Lower leg skin (tissue), 4 donors: Measurements from ENCODE around the gene NXF2B. TPM values are rescaled to one million over a fixed set of nuclear protein-coding genes. Genes with fewer than 3 reads are reported as not detected.
"Not testable (repeated sequence)": the region's sequence is repeated elsewhere in the genome, so short reads cannot be mapped to it uniquely, and the experiment has no call there.

ENCODE experiments used
- DNase-seq, 2 donors: peaks; one replicate each; pipeline ENCODE4 v3.0.0-alpha.2; 2019; ENCODE audit warnings: low spot score in 2 of 2
- H3K4me3 ChIP-seq: fragments of 200-600 bp; sonication (generic); 2 replicates; pipeline ENCODE4 v1.5.1; 2017; ENCODE audit warnings: mild to moderate bottlenecking, low read depth; ENCODE audit not compliant: poor library complexity, severe bottlenecking
- POLR2A ChIP-seq, 2 donors: fragments of 450-650 bp; IDR thresholded peaks; one replicate each; pipeline ENCODE4 v1.6.1; 2016 to 2017; ENCODE audit warnings: antibody characterized with exemption in 2 of 2, mild to moderate bottlenecking in 1 of 2, moderate library complexity in 1 of 2
- WGBS, 2 donors: methylation state at CpG; one replicate each; pipeline ENCODE4 v1.1.5; 2018; 5-methylcytosine and 5-hydroxymethylcytosine counted together
- intact Hi-C: fragments of 100-400 bp; cut with DNase I; formaldehyde crosslinking; loops from one replicate; pipeline ENCODE4 v1.15.0; 2023; ENCODE audit warnings: low total_unique reads
- total RNA-seq, 4 donors: library from RNA; depleted of rRNA; stranded (reverse); fragments of >200 nt; gene quantifications; one replicate each; pipeline ENCODE4 v1.1.0, GENCODE V29; 2016
- TF ChIP-seq, protein P1 (sequence below), 3 donors: fragments of 450-650 bp; IDR thresholded peaks; one replicate each; pipeline ENCODE4 v1.5.1; 2016; ENCODE audit warnings: antibody characterized with exemption in 3 of 3, mild to moderate bottlenecking in 3 of 3, moderate library complexity in 2 of 3

Gene NXF2B, protein sequence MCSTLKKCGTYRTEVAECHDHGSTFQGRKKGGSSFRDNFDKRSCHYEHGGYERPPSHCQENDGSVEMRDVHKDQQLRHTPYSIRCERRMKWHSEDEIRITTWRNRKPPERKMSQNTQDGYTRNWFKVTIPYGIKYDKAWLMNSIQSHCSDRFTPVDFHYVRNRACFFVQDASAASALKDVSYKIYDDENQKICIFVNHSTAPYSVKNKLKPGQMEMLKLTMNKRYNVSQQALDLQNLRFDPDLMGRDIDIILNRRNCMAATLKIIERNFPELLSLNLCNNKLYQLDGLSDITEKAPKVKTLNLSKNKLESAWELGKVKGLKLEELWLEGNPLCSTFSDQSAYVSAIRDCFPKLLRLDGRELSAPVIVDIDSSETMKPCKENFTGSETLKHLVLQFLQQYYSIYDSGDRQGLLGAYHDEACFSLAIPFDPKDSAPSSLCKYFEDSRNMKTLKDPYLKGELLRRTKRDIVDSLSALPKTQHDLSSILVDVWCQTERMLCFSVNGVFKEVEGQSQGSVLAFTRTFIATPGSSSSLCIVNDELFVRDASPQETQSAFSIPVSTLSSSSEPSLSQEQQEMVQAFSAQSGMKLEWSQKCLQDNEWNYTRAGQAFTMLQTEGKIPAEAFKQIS
- total RNA-seq = not detected

DNA sequence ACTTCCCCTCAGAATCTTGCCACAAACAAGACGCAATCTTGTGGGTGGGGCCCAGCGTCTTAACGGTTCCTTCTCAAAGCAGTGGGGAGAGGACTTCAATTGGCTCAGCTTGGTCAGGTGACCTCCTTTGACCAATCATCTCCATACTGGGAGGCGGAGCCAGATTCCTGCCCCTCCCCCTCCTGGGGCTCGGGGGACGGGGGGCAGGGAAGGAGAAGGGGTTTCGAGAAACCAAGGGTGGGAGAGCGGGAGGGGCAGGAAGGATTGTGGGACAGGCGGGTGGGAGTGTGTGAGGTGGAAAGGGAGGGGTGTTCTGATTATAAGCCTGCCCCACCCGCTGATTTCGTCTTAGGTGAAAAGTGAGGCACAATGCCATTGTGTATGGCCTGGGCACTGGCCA lies at the start of gene NXF2B:
TSS of gene NXF2B (minus strand) at position 101 of the 400 bp plus-strand sequence. CDS start 59,972 bp downstream, outside the sequence.
- no CpG with 5 or more reads among the region's 11 CpGs for WGBS, 2 donors
- DNase-seq, intact Hi-C loops, H3K4me3 ChIP-seq: not testable (repeated sequence)

DNA sequence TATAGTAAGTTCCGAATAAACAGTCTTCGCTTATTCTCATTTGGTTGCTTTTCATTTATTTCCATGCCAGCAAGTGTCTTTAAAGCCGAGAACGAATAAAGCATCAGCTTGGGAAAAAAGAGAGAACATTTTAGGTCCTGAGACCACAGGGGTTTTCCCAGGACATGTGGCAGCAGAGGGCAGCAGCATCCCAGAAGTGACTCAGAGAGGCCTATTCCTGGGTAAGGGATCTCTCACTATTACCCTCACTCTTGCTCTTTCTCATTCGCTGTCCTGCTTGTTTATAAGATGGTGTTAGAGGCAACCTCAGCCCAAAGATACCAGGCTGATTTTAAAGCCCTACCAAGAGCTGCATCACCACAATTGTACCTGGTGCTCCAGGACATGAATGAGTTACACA lies 39.0 kb upstream of the NXF2B start:
- intact Hi-C loops, DNase-seq, H3K4me3 ChIP-seq: not testable (repeated sequence)
- WGBS, 2 donors = 24 to 37% methylated on average over 2 of the region's 5 CpGs

DNA sequence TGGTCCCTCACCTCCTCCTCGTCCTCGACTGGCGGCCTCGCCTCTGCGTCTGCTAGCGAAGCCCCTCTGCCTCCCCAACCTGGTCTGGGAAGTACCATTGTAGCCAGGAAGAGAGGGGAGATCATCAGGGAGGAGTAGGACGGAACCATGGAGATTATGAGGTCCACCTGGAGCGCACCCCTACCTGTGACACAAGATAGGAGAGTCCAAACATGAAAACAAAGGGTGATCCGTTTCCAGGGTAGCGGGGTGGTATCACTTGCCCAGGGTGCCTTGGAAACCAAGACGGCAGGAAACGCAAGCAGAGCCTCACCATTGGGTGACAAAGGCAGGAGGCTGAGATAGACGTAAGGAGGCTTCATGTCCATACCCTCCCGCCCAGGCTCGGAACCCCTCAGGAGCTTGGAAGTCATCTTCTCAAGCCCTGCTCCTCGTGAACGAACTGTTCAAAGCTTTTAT lies 32.0 kb upstream of the NXF2B start, which contains the start of gene TCP11X2:
TSS of gene TCP11X2 (minus strand) at position 51 of the 459 bp plus-strand sequence.
- H3K4me3 ChIP-seq, intact Hi-C loops: not testable (repeated sequence)
- 63 to 68% methylated on average over 5 to 7 of the region's 17 CpGs for WGBS, 2 donors
- DNase-seq = peak in 1 of 2 donors; percentile 80

DNA sequence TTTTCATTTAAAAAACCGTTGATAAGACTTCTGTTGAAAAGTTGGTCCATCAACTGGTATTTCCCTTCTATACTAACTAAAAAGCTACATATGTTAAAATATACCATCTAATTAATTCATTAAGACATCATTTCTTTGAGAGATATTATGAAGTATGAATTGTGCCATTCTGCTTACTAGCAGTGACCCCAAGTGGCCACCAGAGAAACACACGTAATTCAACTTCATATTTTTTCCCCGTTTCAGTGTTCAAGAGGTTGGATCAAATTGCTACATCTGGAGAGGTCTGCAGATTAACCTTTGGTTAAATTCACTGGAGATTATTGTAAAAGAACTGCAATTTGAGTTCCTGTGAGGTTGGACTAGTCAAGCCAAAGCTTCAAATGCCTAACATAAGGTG lies 30.4 kb upstream of the NXF2B start:
- intact Hi-C loops, H3K4me3 ChIP-seq, DNase-seq: not testable (repeated sequence)
- no CpG with 5 or more reads among the region's 3 CpGs for WGBS, 2 donors

DNA sequence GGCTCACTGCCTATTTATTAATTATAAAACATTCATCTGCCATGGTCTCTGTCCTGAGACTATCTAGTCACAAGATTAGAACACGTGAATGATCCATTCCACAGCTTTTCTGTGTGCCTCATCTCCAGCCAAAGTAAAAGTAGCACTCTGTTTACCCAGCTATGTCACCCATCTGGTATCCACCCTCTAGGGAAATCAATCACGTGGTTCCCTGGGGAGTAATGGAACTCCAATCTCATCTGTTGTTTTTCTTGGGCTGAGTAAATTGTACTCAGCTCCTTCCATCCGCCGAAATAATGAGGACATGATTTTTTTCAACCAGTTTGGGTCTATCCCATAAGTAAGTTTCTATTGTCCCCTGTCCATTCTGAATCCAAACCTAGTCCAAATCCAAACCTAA lies 18.8 kb upstream of the NXF2B start:
- H3K4me3 ChIP-seq, DNase-seq, intact Hi-C loops: not testable (repeated sequence)
- no CpG with 5 or more reads among the region's 4 CpGs for whole genome bisulfite sequencing, 2 donors

DNA sequence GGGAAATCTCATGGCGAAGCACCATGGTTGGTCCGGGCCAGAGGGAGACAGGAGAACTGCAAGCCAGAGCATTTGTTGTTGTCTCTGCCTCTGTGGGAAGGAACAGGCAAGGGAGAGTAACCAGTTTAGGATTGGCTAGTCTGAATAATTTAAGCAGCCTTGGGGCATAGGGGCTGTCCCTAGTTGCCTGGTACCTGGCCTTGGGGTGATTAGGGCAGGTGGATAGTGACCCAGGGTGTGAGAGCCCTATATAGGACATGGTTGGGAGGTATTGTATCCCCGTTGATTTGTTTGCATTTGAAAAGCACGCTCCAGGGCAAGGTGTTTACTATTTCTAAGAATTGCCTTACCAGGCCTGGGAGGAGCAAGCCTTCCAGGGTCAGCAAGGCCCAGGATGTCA lies 25.3 kb downstream of the NXF2B start:
- H3K4me3 ChIP-seq, intact Hi-C loops, DNase-seq: not testable (repeated sequence)
- no CpG with 5 or more reads among the region's 4 CpGs for WGBS, 2 donors

DNA sequence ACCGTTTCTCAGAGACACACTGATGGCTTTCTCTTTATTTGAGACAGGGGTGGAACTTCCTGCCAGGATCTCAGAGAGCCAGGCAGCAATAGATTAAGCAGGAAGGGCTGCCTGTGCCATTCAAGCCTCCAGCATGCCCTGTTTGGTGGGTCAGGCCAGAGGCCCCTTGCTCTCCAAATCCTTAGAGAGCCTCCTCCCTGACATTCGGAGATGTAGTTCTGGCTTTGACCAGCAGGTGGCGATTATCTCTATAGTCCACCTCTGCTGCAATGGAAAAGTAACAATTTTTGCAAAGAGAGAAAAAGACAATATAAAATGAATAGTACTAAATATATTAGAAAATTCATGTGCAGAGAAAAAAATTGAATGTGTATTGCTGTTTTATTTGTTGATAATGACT lies 93.9 kb downstream of the NXF2B start:
- intact Hi-C loops = no loop called here
- no peak for TF ChIP-seq POLR2A (IDR thresholded peaks at IDR 0.05)
- TF ChIP-seq, protein P1, sequence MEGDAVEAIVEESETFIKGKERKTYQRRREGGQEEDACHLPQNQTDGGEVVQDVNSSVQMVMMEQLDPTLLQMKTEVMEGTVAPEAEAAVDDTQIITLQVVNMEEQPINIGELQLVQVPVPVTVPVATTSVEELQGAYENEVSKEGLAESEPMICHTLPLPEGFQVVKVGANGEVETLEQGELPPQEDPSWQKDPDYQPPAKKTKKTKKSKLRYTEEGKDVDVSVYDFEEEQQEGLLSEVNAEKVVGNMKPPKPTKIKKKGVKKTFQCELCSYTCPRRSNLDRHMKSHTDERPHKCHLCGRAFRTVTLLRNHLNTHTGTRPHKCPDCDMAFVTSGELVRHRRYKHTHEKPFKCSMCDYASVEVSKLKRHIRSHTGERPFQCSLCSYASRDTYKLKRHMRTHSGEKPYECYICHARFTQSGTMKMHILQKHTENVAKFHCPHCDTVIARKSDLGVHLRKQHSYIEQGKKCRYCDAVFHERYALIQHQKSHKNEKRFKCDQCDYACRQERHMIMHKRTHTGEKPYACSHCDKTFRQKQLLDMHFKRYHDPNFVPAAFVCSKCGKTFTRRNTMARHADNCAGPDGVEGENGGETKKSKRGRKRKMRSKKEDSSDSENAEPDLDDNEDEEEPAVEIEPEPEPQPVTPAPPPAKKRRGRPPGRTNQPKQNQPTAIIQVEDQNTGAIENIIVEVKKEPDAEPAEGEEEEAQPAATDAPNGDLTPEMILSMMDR (IDR thresholded peaks at IDR 0.05) = no peak
- peak; percentile 33 to 92 for DNase-seq
- 27 to 34% methylated on average over 3 of the region's 3 CpGs for WGBS, 2 donors
- no peak overlapping the region for H3K4me3 ChIP-seq

DNA sequence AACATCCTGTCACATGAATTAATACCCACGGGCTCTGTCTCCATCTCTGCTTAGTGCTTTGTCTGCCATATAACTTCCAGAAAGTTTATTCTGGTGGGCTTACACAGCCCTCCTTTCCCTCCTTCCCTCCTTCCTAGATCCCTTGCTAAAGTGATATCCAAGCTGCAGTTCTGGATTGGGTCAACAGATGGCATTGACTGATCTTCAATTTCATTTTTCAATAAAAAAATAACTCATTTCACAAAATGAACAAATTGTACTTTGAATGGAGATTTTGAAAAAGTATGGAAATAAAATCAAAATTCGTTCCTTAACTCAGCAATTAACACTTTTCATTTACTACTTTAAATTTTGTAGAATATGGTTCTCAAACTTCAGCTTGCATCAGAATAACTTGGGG lies 97.9 kb downstream of the NXF2B start:
- WGBS, 2 donors = 19 to 28% methylated on average over 2 of the region's 2 CpGs
- no peak for TF ChIP-seq POLR2A (IDR thresholded peaks at IDR 0.05)
- TF ChIP-seq, protein P1 (IDR thresholded peaks at IDR 0.05) = no peak
- no peak overlapping the region for H3K4me3 ChIP-seq
- intact Hi-C loops = no loop called here
- no peak for DNase-seq
